Measurements from ENCODE around the gene ACKR2. TPM values are rescaled to one million over a fixed set of nuclear protein-coding genes. Genes with fewer than 3 reads are reported as not detected.

The ACKR2 gene
- total RNA-seq, 1 experiment from 2014 or later, result 0.61 TPM

- no peak overlapping the region for H3K27ac Mint-ChIP-seq (ENCODE audit: low read depth, unreplicated experiment)
- ChIA-PET CTCF (interaction anchor here (0.6 to 1.9 kb wide), 20 partner anchors 9 to 600 kb away, joined by 3 to 20 read pairs (median 4); partner anchors contain the start of gene ACKR2), POLR2A (interaction anchor here (0.6 to 2.8 kb wide), 8 partner anchors 13 to 385 kb away, joined by 3 to 16 read pairs (median 10); partner anchors contain the start of gene HIGD1A)
- H3K9me3 Mint-ChIP-seq (ENCODE audit: unreplicated experiment), result no peaks in the 10 kb centered on the region
- DNase-seq (ENCODE audit: unreplicated experiment), result no peak
- H3K4me1 Mint-ChIP-seq (ENCODE audit: insufficient read depth, unreplicated experiment), result peaks cover 53% of the 10 kb centered on the region
- BruUV-seq (replicated peaks), result no TSS peak
- TF ChIP-seq CTCF (IDR thresholded peaks at IDR 0.05; ENCODE audit: unreplicated experiment), result no peak
- no peak overlapping the region for H3K4me3 Mint-ChIP-seq (ENCODE audit: unreplicated experiment)
- intact Hi-C loops (cut with micrococcal nuclease), result loop anchor here (2.0 to 5.0 kb wide), 5 partner anchors 49 to 573 kb away; partner anchors contain the start of gene SEC22C
- no peaks in the 10 kb centered on the region for H3K27me3 Mint-ChIP-seq (ENCODE audit: insufficient read depth, unreplicated experiment)
- H3K36me3 Mint-ChIP-seq (ENCODE audit: insufficient read depth, unreplicated experiment), result no peaks in the 10 kb centered on the region
These were observed 20.6 kb downstream of the ACKR2 start for GRCh38 chr3:42829628-42830436.

- POLR2A ChIA-PET, result interaction anchor here (0.6 to 2.8 kb wide), 6 partner anchors 27 to 386 kb away, joined by 3 to 16 read pairs (median 9); partner anchors contain the start of gene HIGD1A
- intact Hi-C loops (cut with micrococcal nuclease), result loop anchor here (1.0 to 5.0 kb wide), 6 partner anchors 50 to 573 kb away; partner anchors contain the start of gene SEC22C
- no peaks in the 10 kb centered on the region for H3K36me3 Mint-ChIP-seq (ENCODE audit: insufficient read depth, unreplicated experiment)
- TF ChIP-seq CTCF (IDR thresholded peaks at IDR 0.05; ENCODE audit: unreplicated experiment), result peak; percentile 72
- BruUV-seq (replicated peaks), result no TSS peak
- peak; percentile 63 for DNase-seq (ENCODE audit: unreplicated experiment)
- H3K9me3 Mint-ChIP-seq (ENCODE audit: unreplicated experiment), result no peaks in the 10 kb centered on the region
- H3K4me3 Mint-ChIP-seq (ENCODE audit: unreplicated experiment), result no peak overlapping the region
- CTCF ChIA-PET, result interaction anchor here (0.6 to 1.9 kb wide), 23 partner anchors 8 to 1976 kb away, joined by 3 to 17 read pairs (median 3); partner anchors contain the start of genes ACKR2 and SEC22C
- H3K27me3 Mint-ChIP-seq (ENCODE audit: insufficient read depth, unreplicated experiment), result no peaks in the 10 kb centered on the region
- no peak overlapping the region for H3K27ac Mint-ChIP-seq (ENCODE audit: low read depth, unreplicated experiment)
- H3K4me1 Mint-ChIP-seq (ENCODE audit: insufficient read depth, unreplicated experiment), result peaks cover 47% of the 10 kb centered on the region
These were observed 21.4 kb downstream of the ACKR2 start for GRCh38 chr3:42830437-42831320.

GRCh38 chr3:42831321-42831713 is 22.1 kb downstream of the ACKR2 start:
- H3K36me3 Mint-ChIP-seq (ENCODE audit: insufficient read depth, unreplicated experiment), result no peaks in the 10 kb centered on the region
- H3K27ac Mint-ChIP-seq (ENCODE audit: low read depth, unreplicated experiment), result no peak overlapping the region
- H3K9me3 Mint-ChIP-seq (ENCODE audit: unreplicated experiment), result no peaks in the 10 kb centered on the region
- DNase-seq (ENCODE audit: unreplicated experiment), result peak; percentile 78
- H3K4me1 Mint-ChIP-seq (ENCODE audit: insufficient read depth, unreplicated experiment), result peaks cover 40% of the 10 kb centered on the region
- no peaks in the 10 kb centered on the region for H3K27me3 Mint-ChIP-seq (ENCODE audit: insufficient read depth, unreplicated experiment)
- ChIA-PET POLR2A (interaction anchor here (0.6 to 2.8 kb wide), 4 partner anchors 28 to 253 kb away, joined by 4 to 16 read pairs (median 14); partner anchors contain the start of gene HIGD1A), CTCF (interaction anchor here (0.6 to 1.9 kb wide), 16 partner anchors 9 to 1975 kb away, joined by 3 to 17 read pairs (median 3); partner anchors contain the start of gene SEC22C)
- no peak overlapping the region for H3K4me3 Mint-ChIP-seq (ENCODE audit: unreplicated experiment)
- BruUV-seq (replicated peaks), result no TSS peak
- intact Hi-C loops (cut with micrococcal nuclease), result loop anchor here (1.0 to 5.0 kb wide), 6 partner anchors 50 to 574 kb away; partner anchors contain the start of gene SEC22C
- peak; percentile 67 for TF ChIP-seq CTCF (IDR thresholded peaks at IDR 0.05; ENCODE audit: unreplicated experiment)

Data from MCF 10A (cell line).